Ascending aorta (tissue), 2 donors: ENCODE results near the gene TTC36. TPM values are rescaled to one million over a fixed set of nuclear protein-coding genes. Genes with fewer than 3 reads are reported as not detected.

ENCODE experiments used
- DNase-seq, 2 donors: peaks; one replicate each; pipeline ENCODE4 v3.0.0-alpha.2; 2019; ENCODE audit warnings: low spot score in 2 of 2
- H3K27ac ChIP-seq, 2 donors: fragments of 200-600 bp; sonication (generic); one replicate each; pipeline ENCODE4 v1.5.1; 2016 to 2017; ENCODE audit warnings: mild to moderate bottlenecking in 1 of 2
- H3K27me3 ChIP-seq: fragments of 200-600 bp; sonication (generic); one replicate; pipeline ENCODE4 v1.5.1; 2017
- H3K36me3 ChIP-seq, 2 donors: fragments of 200-600 bp; sonication (generic); one replicate each; pipeline ENCODE4 v1.5.1; 2016
- H3K4me1 ChIP-seq, 2 donors: fragments of 200-600 bp; sonication (generic); one replicate each; pipeline ENCODE4 v1.5.1; 2016 to 2017; ENCODE audit warnings: mild to moderate bottlenecking in 1 of 2
- H3K4me3 ChIP-seq, 2 donors: fragments of 200-600 bp; sonication (generic); one replicate each; pipeline ENCODE4 v1.5.1; 2016 to 2017; ENCODE audit warnings: mild to moderate bottlenecking in 1 of 2
- H3K9me3 ChIP-seq, 2 donors: fragments of 200-600 bp; sonication (generic); one replicate each; pipeline ENCODE4 v1.5.1; 2016
- CTCF ChIP-seq, 3 experiments: fragments of 200-600 bp in 2 of 3; fragments of 450-650 bp in 1 of 3; sonication (generic) in 2 of 3; IDR thresholded peaks; one replicate each; pipeline ENCODE4 v1.5.1; 2016 to 2019; ENCODE audit warnings: antibody characterized with exemption in 3 of 3, mild to moderate bottlenecking in 1 of 3, moderate library complexity in 1 of 3
- intact Hi-C: fragments of 100-400 bp; cut with DNase I; formaldehyde crosslinking; loops from one replicate; pipeline ENCODE4 v1.15.1; 2023
- total RNA-seq: library from RNA; depleted of rRNA; stranded (reverse); fragments of >200 nt; gene quantifications from one replicate; pipeline ENCODE4 v1.1.0, GENCODE V29; 2016

Gene TTC36
- total RNA-seq, 1 donor from 2014 or later, result 30.4 TPM

GRCh38 chr11:118532852-118533768 is 5.8 kb downstream of the TTC36 start:
- Histone ChIP-seq H3K4me3 (no peak overlapping the region), H3K27ac (no peak overlapping the region), H3K27me3 (no peaks in the 10 kb centered on the region), H3K9me3 (no peaks in the 10 kb centered on the region), H3K4me1 (peaks cover 0 to 21% of the 10 kb centered on the region in 2 donors), H3K36me3 (peaks cover 0 to 18% of the 10 kb centered on the region in 2 donors)
- intact Hi-C loops, result no loop called here
- DNase-seq, result no peak
- no peak for TF ChIP-seq CTCF (IDR thresholded peaks at IDR 0.05)

- DNase-seq, result no peak
- intact Hi-C loops, result no loop called here
- Histone ChIP-seq H3K4me1 (peaks cover 0 to 29% of the 10 kb centered on the region in 2 donors), H3K36me3 (peaks cover 0 to 18% of the 10 kb centered on the region in 2 donors), H3K27ac (no peak overlapping the region), H3K9me3 (no peaks in the 10 kb centered on the region), H3K27me3 (no peaks in the 10 kb centered on the region), H3K4me3 (no peak overlapping the region)
- TF ChIP-seq CTCF (IDR thresholded peaks at IDR 0.05), result no peak
Observed at GRCh38 chr11:118533769-118534729, 6.8 kb downstream of the TTC36 start.

- Histone ChIP-seq H3K9me3 (no peaks in the 10 kb centered on the region), H3K4me1 (peaks cover 0 to 21% of the 10 kb centered on the region in 2 donors), H3K27ac (no peak overlapping the region), H3K36me3 (peaks cover 0 to 18% of the 10 kb centered on the region in 2 donors), H3K4me3 (no peak overlapping the region), H3K27me3 (no peaks in the 10 kb centered on the region)
- intact Hi-C loops, result no loop called here
- no peak for DNase-seq
- no peak for TF ChIP-seq CTCF (IDR thresholded peaks at IDR 0.05)
Observed at GRCh38 chr11:118535261-118535660, 8.0 kb downstream of the TTC36 start.

- TF ChIP-seq CTCF (IDR thresholded peaks at IDR 0.05), result no peak
- no peak overlapping the region for H3K27ac ChIP-seq
Observed at GRCh38 chr11:118536726-118537125, 9.5 kb downstream of the TTC36 start.

GRCh38 chr11:118537409-118537980 is 10.2 kb downstream of the TTC36 start:
- Histone ChIP-seq H3K36me3 (peaks cover 0 to 18% of the 10 kb centered on the region in 2 donors), H3K4me1 (peaks cover 0 to 11% of the 10 kb centered on the region in 2 donors), H3K4me3 (no peak overlapping the region), H3K27me3 (no peaks in the 10 kb centered on the region), H3K9me3 (no peaks in the 10 kb centered on the region), H3K27ac (peak overlapping the region in 1 of 2 donors; percentile 50)
- no peak for TF ChIP-seq CTCF (IDR thresholded peaks at IDR 0.05)
- DNase-seq, result no peak
- intact Hi-C loops, result no loop called here

More at GRCh38 chr11:118536726-118537125, 9.5 kb downstream of the TTC36 start:
- Histone ChIP-seq H3K4me1 (peaks cover 0 to 14% of the 10 kb centered on the region in 2 donors), H3K4me3 (no peak overlapping the region), H3K9me3 (no peaks in the 10 kb centered on the region), H3K27me3 (no peaks in the 10 kb centered on the region), H3K36me3 (peaks cover 0 to 18% of the 10 kb centered on the region in 2 donors)
- no peak for DNase-seq
- intact Hi-C loops, result no loop called here
